ENCODE results near the gene PLEK.
"Not testable (repeated sequence)": the region's sequence is repeated elsewhere in the genome, so short reads cannot be mapped to it uniquely, and the experiment has no call there.

The PLEK gene

GRCh38 chr2:68386365-68386764 lies 21.3 kb downstream of the PLEK start:
- no peak for DNase-seq

GRCh38 chr2:68387408-68388350 lies 22.6 kb downstream of the PLEK start:
- no peak for DNase-seq

GRCh38 chr2:68388358-68388757 lies 23.3 kb downstream of the PLEK start:
- DNase-seq: no peak

GRCh38 chr2:68388772-68389171 lies 23.7 kb downstream of the PLEK start:
- DNase-seq: no peak

GRCh38 chr2:68390114-68390513 lies 25.0 kb downstream of the PLEK start:
- no peak for DNase-seq

GRCh38 chr2:68390586-68390985 lies 25.5 kb downstream of the PLEK start:
- no peak for DNase-seq

- no peak for DNase-seq
Measured at GRCh38 chr2:68391099-68391498, 26.0 kb downstream of the PLEK start.

GRCh38 chr2:68391869-68392268 lies 26.8 kb downstream of the PLEK start:
- DNase-seq: no peak

GRCh38 chr2:68396093-68396492 lies 31.0 kb downstream of the PLEK start:
- DNase-seq: no peak

GRCh38 chr2:68397704-68398263 lies 32.7 kb downstream of the PLEK start:
- DNase-seq: not testable (repeated sequence)

- DNase-seq: no peak
Measured at GRCh38 chr2:68403199-68403644, 38.1 kb downstream of the PLEK start.

- DNase-seq: no peak
Measured at GRCh38 chr2:68404164-68404563, 39.1 kb downstream of the PLEK start.

GRCh38 chr2:68404893-68405799 lies 40.1 kb downstream of the PLEK start:
- DNase-seq: no peak

GRCh38 chr2:68411397-68412126 lies 46.5 kb downstream of the PLEK start:
- DNase-seq: no peak

- DNase-seq: no peak
Measured at GRCh38 chr2:68412127-68412819, 47.2 kb downstream of the PLEK start.

GRCh38 chr2:68413466-68413865 lies 48.4 kb downstream of the PLEK start:
- DNase-seq: no peak

- no peak for DNase-seq
Measured at GRCh38 chr2:68414452-68414851, 49.4 kb downstream of the PLEK start.

GRCh38 chr2:68414876-68415275 lies 49.8 kb downstream of the PLEK start:
- DNase-seq: peak; percentile 57

- DNase-seq: no peak
Measured at GRCh38 chr2:68415521-68415920, 50.4 kb downstream of the PLEK start.

GRCh38 chr2:68416081-68416675 lies 51.1 kb downstream of the PLEK start:
- peak; percentile 73 for DNase-seq

GRCh38 chr2:68417926-68418325 lies 52.8 kb downstream of the PLEK start:
- no peak for DNase-seq
